ENCODE data around the gene MINDY4.

Gene MINDY4

GRCh38 chr7:30862995-30863705 is 91.9 kb downstream of the MINDY4 start:
- DNase-seq = no peak
- no peaks in the 10 kb centered on the region for H3K36me3 ChIP-seq (ENCODE audit: control insufficient read depth in 4 of 4, insufficient read depth in 4 of 4, low read length in 3 of 4)
- no peaks in the 10 kb centered on the region for H3K27me3 ChIP-seq (replicated peaks in 2 of 5; ENCODE audit: control insufficient read depth in 4 of 5, insufficient read depth in 5 of 5, low read length in 4 of 5)
- WGBS (ENCODE audit: insufficient coverage) = 97% methylated on average over 7 of the region's 9 CpGs
- H3K4me1 ChIP-seq (ENCODE audit: control extremely low read depth in 1 of 4, control insufficient read depth in 4 of 4, insufficient read depth in 4 of 4, low read length in 3 of 4) = no peaks in the 10 kb centered on the region
- H3K4me3 ChIP-seq (ENCODE audit: control insufficient read depth in 1 of 7, extremely low read depth in 1 of 7, insufficient read depth in 4 of 7, low read depth in 2 of 7, low read length in 6 of 7) = no peak overlapping the region
- ChIA-PET CTCF (no interaction called here), POLR2A (no interaction called here)
- H3K9me3 ChIP-seq (ENCODE audit: control extremely low read depth in 1 of 5, control insufficient read depth in 4 of 5, insufficient read depth in 2 of 5, low read depth in 1 of 5, low read length in 4 of 5) = no peaks in the 10 kb centered on the region
- H3K27ac ChIP-seq (ENCODE audit: insufficient read depth in 1 of 2, low read depth in 1 of 2, low read length in 2 of 2, poor library complexity in 1 of 2, severe bottlenecking in 2 of 2) = no peak overlapping the region

GRCh38 chr7:30863706-30864035 is 92.5 kb downstream of the MINDY4 start:
- no peaks in the 10 kb centered on the region for H3K36me3 ChIP-seq (ENCODE audit: control insufficient read depth in 4 of 4, insufficient read depth in 4 of 4, low read length in 3 of 4)
- DNase-seq = no peak
- H3K4me1 ChIP-seq (ENCODE audit: control extremely low read depth in 1 of 4, control insufficient read depth in 4 of 4, insufficient read depth in 4 of 4, low read length in 3 of 4) = no peaks in the 10 kb centered on the region
- H3K27ac ChIP-seq (ENCODE audit: insufficient read depth in 1 of 2, low read depth in 1 of 2, low read length in 2 of 2, poor library complexity in 1 of 2, severe bottlenecking in 2 of 2) = no peak overlapping the region
- WGBS (ENCODE audit: insufficient coverage) = 100% methylated on average over 4 of the region's 4 CpGs
- no peaks in the 10 kb centered on the region for H3K9me3 ChIP-seq (ENCODE audit: control extremely low read depth in 1 of 5, control insufficient read depth in 4 of 5, insufficient read depth in 2 of 5, low read depth in 1 of 5, low read length in 4 of 5)
- ChIA-PET POLR2A (no interaction called here), CTCF (interaction anchor here (0.5 kb wide), 1 partner anchor 18 kb away, joined by 5 read pairs; no protein-coding TSS in a partner anchor)
- no peak overlapping the region for H3K4me3 ChIP-seq (ENCODE audit: control insufficient read depth in 1 of 7, extremely low read depth in 1 of 7, insufficient read depth in 4 of 7, low read depth in 2 of 7, low read length in 6 of 7)
- H3K27me3 ChIP-seq (replicated peaks in 2 of 5; ENCODE audit: control insufficient read depth in 4 of 5, insufficient read depth in 5 of 5, low read length in 4 of 5) = no peaks in the 10 kb centered on the region

GRCh38 chr7:30864101-30864500 is 92.9 kb downstream of the MINDY4 start:
- ChIA-PET CTCF (interaction anchor here (0.5 kb wide), 1 partner anchor 19 kb away, joined by 5 read pairs; no protein-coding TSS in a partner anchor), POLR2A (no interaction called here)
- no peak overlapping the region for H3K27ac ChIP-seq (ENCODE audit: insufficient read depth in 1 of 2, low read depth in 1 of 2, low read length in 2 of 2, poor library complexity in 1 of 2, severe bottlenecking in 2 of 2)
- no peaks in the 10 kb centered on the region for H3K27me3 ChIP-seq (replicated peaks in 2 of 5; ENCODE audit: control insufficient read depth in 4 of 5, insufficient read depth in 5 of 5, low read length in 4 of 5)
- H3K36me3 ChIP-seq (ENCODE audit: control insufficient read depth in 4 of 4, insufficient read depth in 4 of 4, low read length in 3 of 4) = no peaks in the 10 kb centered on the region
- H3K9me3 ChIP-seq (ENCODE audit: control extremely low read depth in 1 of 5, control insufficient read depth in 4 of 5, insufficient read depth in 2 of 5, low read depth in 1 of 5, low read length in 4 of 5) = no peaks in the 10 kb centered on the region
- 100% methylated on average over 3 of the region's 3 CpGs for WGBS (ENCODE audit: insufficient coverage)
- DNase-seq = no peak
- no peak overlapping the region for H3K4me3 ChIP-seq (ENCODE audit: control insufficient read depth in 1 of 7, extremely low read depth in 1 of 7, insufficient read depth in 4 of 7, low read depth in 2 of 7, low read length in 6 of 7)
- no peaks in the 10 kb centered on the region for H3K4me1 ChIP-seq (ENCODE audit: control extremely low read depth in 1 of 4, control insufficient read depth in 4 of 4, insufficient read depth in 4 of 4, low read length in 3 of 4)

- Histone ChIP-seq H3K27ac (ENCODE audit: insufficient read depth in 1 of 2, low read depth in 1 of 2, low read length in 2 of 2, poor library complexity in 1 of 2, severe bottlenecking in 2 of 2) (no peak overlapping the region), H3K36me3 (ENCODE audit: control insufficient read depth in 4 of 4, insufficient read depth in 4 of 4, low read length in 3 of 4) (no peaks in the 10 kb centered on the region), H3K27me3 (replicated peaks in 2 of 5; ENCODE audit: control insufficient read depth in 4 of 5, insufficient read depth in 5 of 5, low read length in 4 of 5) (no peaks in the 10 kb centered on the region), H3K9me3 (ENCODE audit: control extremely low read depth in 1 of 5, control insufficient read depth in 4 of 5, insufficient read depth in 2 of 5, low read depth in 1 of 5, low read length in 4 of 5) (no peaks in the 10 kb centered on the region), H3K4me3 (ENCODE audit: control insufficient read depth in 1 of 7, extremely low read depth in 1 of 7, insufficient read depth in 4 of 7, low read depth in 2 of 7, low read length in 6 of 7) (no peak overlapping the region), H3K4me1 (ENCODE audit: control extremely low read depth in 1 of 4, control insufficient read depth in 4 of 4, insufficient read depth in 4 of 4, low read length in 3 of 4) (no peaks in the 10 kb centered on the region)
- no peak for DNase-seq
- ChIA-PET POLR2A (no interaction called here), CTCF (no interaction called here)
- 74% methylated on average over 3 of the region's 4 CpGs for WGBS (ENCODE audit: insufficient coverage)
Measured at GRCh38 chr7:30865076-30865475, 93.9 kb downstream of the MINDY4 start.

DNA sequence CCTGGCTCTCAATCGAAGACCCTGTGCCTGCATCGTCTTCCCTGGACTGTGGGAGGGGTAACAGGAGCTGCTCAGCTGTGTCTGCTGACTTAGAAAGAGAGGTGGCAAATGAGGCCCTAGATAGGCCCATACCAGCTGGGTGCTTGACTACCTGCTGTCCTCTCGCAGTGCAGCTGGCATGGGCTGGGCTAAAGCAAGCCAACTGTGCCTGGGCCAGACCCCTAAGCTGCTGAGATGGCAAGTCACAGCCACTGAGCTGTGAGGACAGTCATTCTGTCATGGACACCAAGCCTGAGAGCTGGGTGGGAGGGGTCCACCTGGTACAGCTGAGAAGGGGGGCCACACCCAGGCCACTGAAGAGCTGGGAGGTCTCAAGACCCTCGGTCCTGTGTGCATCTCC is 94.6 kb downstream of the MINDY4 start:
- POLR2A ChIA-PET = no interaction called here
- no peaks in the 10 kb centered on the region for H3K4me1 ChIP-seq (ENCODE audit: control extremely low read depth in 1 of 4, control insufficient read depth in 4 of 4, insufficient read depth in 4 of 4, low read length in 3 of 4)
- H3K4me3 ChIP-seq (ENCODE audit: control insufficient read depth in 1 of 7, extremely low read depth in 1 of 7, insufficient read depth in 4 of 7, low read depth in 2 of 7, low read length in 6 of 7) = no peak overlapping the region
- H3K27me3 ChIP-seq (replicated peaks in 2 of 5; ENCODE audit: control insufficient read depth in 4 of 5, insufficient read depth in 5 of 5, low read length in 4 of 5) = no peaks in the 10 kb centered on the region
- WGBS (ENCODE audit: insufficient coverage) = 100% methylated on average over 1 of the region's 4 CpGs
- H3K27ac ChIP-seq (ENCODE audit: insufficient read depth in 1 of 2, low read depth in 1 of 2, low read length in 2 of 2, poor library complexity in 1 of 2, severe bottlenecking in 2 of 2) = no peak overlapping the region
- DNase-seq = no peak
- CTCF ChIA-PET = no interaction called here
- H3K36me3 ChIP-seq (ENCODE audit: control insufficient read depth in 4 of 4, insufficient read depth in 4 of 4, low read length in 3 of 4) = no peaks in the 10 kb centered on the region
- no peaks in the 10 kb centered on the region for H3K9me3 ChIP-seq (ENCODE audit: control extremely low read depth in 1 of 5, control insufficient read depth in 4 of 5, insufficient read depth in 2 of 5, low read depth in 1 of 5, low read length in 4 of 5)

GRCh38 chr7:30866939-30867338 is 95.7 kb downstream of the MINDY4 start:
- POLR2A ChIA-PET = no interaction called here
- CTCF ChIA-PET = no interaction called here
- no peak for DNase-seq
- no peak overlapping the region for H3K4me3 ChIP-seq (ENCODE audit: control insufficient read depth in 1 of 7, extremely low read depth in 1 of 7, insufficient read depth in 4 of 7, low read depth in 2 of 7, low read length in 6 of 7)
- H3K36me3 ChIP-seq (ENCODE audit: control insufficient read depth in 4 of 4, insufficient read depth in 4 of 4, low read length in 3 of 4) = no peaks in the 10 kb centered on the region
- no peak overlapping the region for H3K27ac ChIP-seq (ENCODE audit: insufficient read depth in 1 of 2, low read depth in 1 of 2, low read length in 2 of 2, poor library complexity in 1 of 2, severe bottlenecking in 2 of 2)
- 100% methylated on average over 3 of the region's 7 CpGs for WGBS (ENCODE audit: insufficient coverage)
- H3K27me3 ChIP-seq (replicated peaks in 2 of 5; ENCODE audit: control insufficient read depth in 4 of 5, insufficient read depth in 5 of 5, low read length in 4 of 5) = no peaks in the 10 kb centered on the region
- no peaks in the 10 kb centered on the region for H3K9me3 ChIP-seq (ENCODE audit: control extremely low read depth in 1 of 5, control insufficient read depth in 4 of 5, insufficient read depth in 2 of 5, low read depth in 1 of 5, low read length in 4 of 5)
- H3K4me1 ChIP-seq (ENCODE audit: control extremely low read depth in 1 of 4, control insufficient read depth in 4 of 4, insufficient read depth in 4 of 4, low read length in 3 of 4) = no peaks in the 10 kb centered on the region

DNA sequence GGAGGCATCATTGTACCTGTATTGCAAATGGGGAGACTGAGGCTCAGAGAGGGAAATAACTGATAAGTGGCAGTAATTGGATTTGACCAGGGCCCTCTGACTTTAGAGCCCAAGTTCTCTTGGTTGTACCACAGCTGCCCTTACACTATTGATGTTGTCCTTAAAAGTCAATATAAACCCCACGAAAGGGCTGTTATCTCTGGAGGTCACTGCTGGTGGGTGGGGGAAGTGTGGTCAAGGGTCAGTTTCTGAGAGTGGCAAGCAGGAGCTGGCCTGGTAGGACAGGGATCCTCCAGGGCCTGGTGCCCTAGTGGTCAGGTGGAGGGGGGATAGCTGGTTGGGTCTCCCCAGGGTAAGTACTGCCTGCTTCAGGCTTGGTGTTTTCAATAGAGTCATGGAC is 96.3 kb downstream of the MINDY4 start:
- no CpG with 5 or more reads among the region's 1 CpG for WGBS (ENCODE audit: insufficient coverage)
- no peak for DNase-seq
- Histone ChIP-seq H3K27ac (ENCODE audit: insufficient read depth in 1 of 2, low read depth in 1 of 2, low read length in 2 of 2, poor library complexity in 1 of 2, severe bottlenecking in 2 of 2) (no peak overlapping the region), H3K36me3 (ENCODE audit: control insufficient read depth in 4 of 4, insufficient read depth in 4 of 4, low read length in 3 of 4) (no peaks in the 10 kb centered on the region), H3K4me1 (ENCODE audit: control extremely low read depth in 1 of 4, control insufficient read depth in 4 of 4, insufficient read depth in 4 of 4, low read length in 3 of 4) (no peaks in the 10 kb centered on the region), H3K9me3 (ENCODE audit: control extremely low read depth in 1 of 5, control insufficient read depth in 4 of 5, insufficient read depth in 2 of 5, low read depth in 1 of 5, low read length in 4 of 5) (no peaks in the 10 kb centered on the region), H3K27me3 (replicated peaks in 2 of 5; ENCODE audit: control insufficient read depth in 4 of 5, insufficient read depth in 5 of 5, low read length in 4 of 5) (no peaks in the 10 kb centered on the region), H3K4me3 (ENCODE audit: control insufficient read depth in 1 of 7, extremely low read depth in 1 of 7, insufficient read depth in 4 of 7, low read depth in 2 of 7, low read length in 6 of 7) (no peak overlapping the region)
- ChIA-PET POLR2A (no interaction called here), CTCF (no interaction called here)

Data from common myeloid progenitor, CD34-positive (primary cell).